HG03139 (cell line): ENCODE results near the gene BMP6.

Experiments used
- ATAC-seq: cut with Tn5 transposase; IDR thresholded peaks from one replicate; pipeline ENCODE4 v1.9.1; 2021; ENCODE audit not compliant: unreplicated experiment

The BMP6 gene

GRCh38 chr6:7747016-7747415 lies 21.1 kb downstream of the BMP6 start:
- ATAC-seq: no peak

- no peak for ATAC-seq
These were observed 21.5 kb downstream of the BMP6 start for GRCh38 chr6:7747433-7747832.

- ATAC-seq: no peak
These were observed 22.1 kb downstream of the BMP6 start for GRCh38 chr6:7747901-7748504.

GRCh38 chr6:7749478-7749877 lies 23.6 kb downstream of the BMP6 start:
- ATAC-seq: no peak

- no peak for ATAC-seq
These were observed 24.3 kb downstream of the BMP6 start for GRCh38 chr6:7750197-7750596.

GRCh38 chr6:7758456-7758855 lies 32.6 kb downstream of the BMP6 start:
- ATAC-seq: no peak

GRCh38 chr6:7759320-7759719 lies 33.4 kb downstream of the BMP6 start:
- no peak for ATAC-seq

GRCh38 chr6:7761051-7761450 lies 35.2 kb downstream of the BMP6 start:
- ATAC-seq: no peak

GRCh38 chr6:7762760-7763159 lies 36.9 kb downstream of the BMP6 start:
- no peak for ATAC-seq

- no peak for ATAC-seq
These were observed 38.0 kb downstream of the BMP6 start for GRCh38 chr6:7763881-7764280.

GRCh38 chr6:7765575-7766325 lies 39.9 kb downstream of the BMP6 start:
- no peak for ATAC-seq

GRCh38 chr6:7769702-7770101 lies 43.8 kb downstream of the BMP6 start:
- ATAC-seq: no peak

- ATAC-seq: no peak
These were observed 44.2 kb downstream of the BMP6 start for GRCh38 chr6:7770111-7770510.

- no peak for ATAC-seq
These were observed 44.7 kb downstream of the BMP6 start for GRCh38 chr6:7770601-7771000.

- ATAC-seq: no peak
These were observed 47.4 kb downstream of the BMP6 start for GRCh38 chr6:7773322-7773721.

- ATAC-seq: no peak
These were observed 48.0 kb downstream of the BMP6 start for GRCh38 chr6:7773914-7774313.

- ATAC-seq: no peak
These were observed 50.6 kb downstream of the BMP6 start for GRCh38 chr6:7776509-7776908.

- ATAC-seq: no peak
These were observed 51.2 kb downstream of the BMP6 start for GRCh38 chr6:7777074-7777473.

- ATAC-seq: no peak
These were observed 55.3 kb downstream of the BMP6 start for GRCh38 chr6:7781240-7781639.

- ATAC-seq: no peak
These were observed 58.3 kb downstream of the BMP6 start for GRCh38 chr6:7784248-7784647.

GRCh38 chr6:7784706-7785105 lies 58.8 kb downstream of the BMP6 start:
- ATAC-seq: no peak

- no peak for ATAC-seq
These were observed 59.5 kb downstream of the BMP6 start for GRCh38 chr6:7785243-7786035.
